ENCODE data around the gene CD4.

DNA sequence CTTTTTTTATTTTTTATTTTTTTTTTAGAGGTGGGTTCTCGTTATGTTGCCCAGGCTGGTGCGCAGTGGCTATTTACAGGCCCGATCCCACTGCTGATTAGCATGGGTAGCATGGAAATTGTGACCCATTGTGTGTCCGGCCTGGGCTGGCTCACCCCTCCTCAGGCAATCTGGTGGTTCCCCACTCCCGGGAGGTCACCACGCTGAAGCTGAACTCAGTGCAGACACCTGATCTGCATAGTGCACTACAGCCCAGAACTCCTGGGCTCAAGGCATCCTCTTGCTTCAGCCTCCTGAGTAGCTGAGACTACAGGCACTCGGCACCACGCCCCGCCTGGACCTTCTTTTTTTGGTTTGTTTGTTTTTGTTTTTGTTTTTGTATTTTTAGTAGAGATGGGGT is 5.5 kb upstream of the CD4 start:
- TF ChIP-seq, protein P1, sequence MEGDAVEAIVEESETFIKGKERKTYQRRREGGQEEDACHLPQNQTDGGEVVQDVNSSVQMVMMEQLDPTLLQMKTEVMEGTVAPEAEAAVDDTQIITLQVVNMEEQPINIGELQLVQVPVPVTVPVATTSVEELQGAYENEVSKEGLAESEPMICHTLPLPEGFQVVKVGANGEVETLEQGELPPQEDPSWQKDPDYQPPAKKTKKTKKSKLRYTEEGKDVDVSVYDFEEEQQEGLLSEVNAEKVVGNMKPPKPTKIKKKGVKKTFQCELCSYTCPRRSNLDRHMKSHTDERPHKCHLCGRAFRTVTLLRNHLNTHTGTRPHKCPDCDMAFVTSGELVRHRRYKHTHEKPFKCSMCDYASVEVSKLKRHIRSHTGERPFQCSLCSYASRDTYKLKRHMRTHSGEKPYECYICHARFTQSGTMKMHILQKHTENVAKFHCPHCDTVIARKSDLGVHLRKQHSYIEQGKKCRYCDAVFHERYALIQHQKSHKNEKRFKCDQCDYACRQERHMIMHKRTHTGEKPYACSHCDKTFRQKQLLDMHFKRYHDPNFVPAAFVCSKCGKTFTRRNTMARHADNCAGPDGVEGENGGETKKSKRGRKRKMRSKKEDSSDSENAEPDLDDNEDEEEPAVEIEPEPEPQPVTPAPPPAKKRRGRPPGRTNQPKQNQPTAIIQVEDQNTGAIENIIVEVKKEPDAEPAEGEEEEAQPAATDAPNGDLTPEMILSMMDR (IDR thresholded peaks at IDR 0.05): no peak
- no peak for TF ChIP-seq ZFX (IDR thresholded peaks at IDR 0.05; ENCODE audit: borderline replicate concordance)
